ENCODE results near the gene TRNAU1AP. TPM values are rescaled to one million over a fixed set of nuclear protein-coding genes. Genes with fewer than 3 reads are reported as not detected.
"Not testable (repeated sequence)": the region's sequence is repeated elsewhere in the genome, so short reads cannot be mapped to it uniquely, and the experiment has no call there.

The TRNAU1AP gene
- total RNA-seq, 1 donor from 2014 or later = 25.5 TPM

DNA sequence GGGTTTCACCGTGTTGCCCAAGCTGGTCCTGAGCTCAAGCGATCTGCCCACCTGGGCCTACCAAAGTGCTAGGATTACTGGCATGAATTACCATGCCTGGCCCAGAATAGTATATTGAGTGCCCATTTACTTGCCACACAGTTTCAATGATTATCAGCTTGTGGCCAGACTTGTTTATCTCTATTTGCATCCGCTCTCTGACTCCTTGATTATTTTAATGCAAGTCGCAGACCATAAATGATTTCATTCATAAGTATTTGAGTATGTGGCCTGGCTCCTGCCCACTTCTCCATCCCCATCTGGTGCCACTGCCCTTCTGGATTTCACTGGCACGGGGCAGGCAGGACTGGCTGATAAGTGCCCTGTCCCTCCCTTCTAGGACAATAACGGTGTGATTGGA is 18.2 kb upstream of the TRNAU1AP start:
- TF ChIP-seq CTCF (IDR thresholded peaks at IDR 0.05; ENCODE audit: unreplicated experiment) = no peak
- no peak for DNase-seq (ENCODE audit: low spot score in 2 of 2, unreplicated experiment in 2 of 2)
- Mint-ChIP-seq H3K27me3 (ENCODE audit: low read depth) (no peaks in the 10 kb centered on the region), H3K4me3 (no peak overlapping the region), H3K4me1 (no peaks in the 10 kb centered on the region), H3K9me3 (no peaks in the 10 kb centered on the region), H3K36me3 (peaks cover 27% of the 10 kb centered on the region), H3K27ac (no peak overlapping the region)

DNA sequence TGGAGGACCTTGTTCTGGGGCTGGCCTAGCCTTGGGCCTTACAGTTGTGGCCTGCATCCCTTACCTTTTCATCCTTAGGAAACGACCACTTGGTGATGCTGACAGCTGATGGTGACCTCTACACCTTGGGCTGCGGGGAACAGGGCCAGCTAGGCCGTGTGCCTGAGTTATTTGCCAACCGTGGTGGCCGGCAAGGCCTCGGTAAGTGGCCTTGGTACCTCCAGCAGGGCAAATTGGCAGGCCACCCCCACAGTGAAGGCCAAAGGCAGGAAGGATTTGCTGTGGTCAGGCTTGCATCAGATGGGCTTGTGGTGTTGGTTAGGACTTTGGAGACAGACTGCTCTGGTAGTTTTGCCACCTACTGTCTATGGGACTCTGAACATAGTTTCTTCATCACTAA is 17.7 kb upstream of the TRNAU1AP start:
- peaks cover 26% of the 10 kb centered on the region for H3K36me3 Mint-ChIP-seq

DNA sequence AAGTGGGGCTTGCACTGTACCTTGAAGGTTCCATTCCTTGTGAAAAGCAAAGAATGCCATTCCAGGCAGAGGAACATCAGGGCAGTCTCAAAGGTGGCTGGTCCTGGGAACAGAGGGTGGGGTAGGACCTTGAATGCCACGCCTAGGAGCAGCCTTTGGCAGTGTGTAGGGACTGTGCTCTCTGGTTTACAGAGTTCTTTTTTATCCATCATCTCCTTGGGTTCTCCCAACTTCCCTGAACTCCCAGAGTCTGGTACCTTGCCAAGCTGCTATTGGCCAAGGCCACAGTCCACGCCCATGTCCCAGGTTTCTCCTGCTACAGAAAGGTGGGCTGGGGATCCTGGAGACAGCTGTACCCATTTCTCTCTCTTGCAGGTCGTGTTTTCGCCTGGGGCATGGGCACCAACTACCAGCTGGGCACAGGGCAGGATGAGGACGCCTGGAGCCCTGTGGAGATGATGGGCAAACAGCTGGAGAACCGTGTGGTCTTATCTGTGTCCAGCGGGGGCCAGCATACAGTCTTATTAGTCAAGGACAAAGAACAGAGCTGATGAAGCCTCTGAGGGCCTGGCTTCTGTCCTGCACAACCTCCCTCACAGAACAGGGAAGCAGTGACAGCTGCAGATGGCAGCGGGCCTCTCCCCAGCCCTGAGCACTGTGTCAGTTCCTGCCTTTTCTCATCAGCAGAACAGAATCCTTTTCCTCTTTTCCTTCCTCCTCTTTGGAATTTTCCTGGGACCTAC is 15.3 kb upstream of the TRNAU1AP start:
- H3K36me3 Mint-ChIP-seq = peaks cover 12% of the 10 kb centered on the region
- no peak for TF ChIP-seq CTCF (IDR thresholded peaks at IDR 0.05; ENCODE audit: unreplicated experiment)
- H3K4me1 Mint-ChIP-seq = no peaks in the 10 kb centered on the region
- no peak overlapping the region for H3K27ac Mint-ChIP-seq
- no peaks in the 10 kb centered on the region for H3K9me3 Mint-ChIP-seq
- no peak for DNase-seq (ENCODE audit: low spot score in 2 of 2, unreplicated experiment in 2 of 2)
- H3K27me3 Mint-ChIP-seq (ENCODE audit: low read depth) = no peaks in the 10 kb centered on the region
- H3K4me3 Mint-ChIP-seq = no peak overlapping the region

More for the DNA sequence above, 17.7 kb upstream of the TRNAU1AP start:
- no peak overlapping the region for H3K27ac Mint-ChIP-seq
- no peaks in the 10 kb centered on the region for H3K9me3 Mint-ChIP-seq
- no peaks in the 10 kb centered on the region for H3K27me3 Mint-ChIP-seq (ENCODE audit: low read depth)
- no peak for TF ChIP-seq CTCF (IDR thresholded peaks at IDR 0.05; ENCODE audit: unreplicated experiment)
- DNase-seq (ENCODE audit: low spot score in 2 of 2, unreplicated experiment in 2 of 2) = no peak
- no peak overlapping the region for H3K4me3 Mint-ChIP-seq
- H3K4me1 Mint-ChIP-seq = no peaks in the 10 kb centered on the region

GRCh38 chr1:28538286-28538685 is 14.6 kb upstream of the TRNAU1AP start:
- no peak overlapping the region for H3K27ac Mint-ChIP-seq
- no peaks in the 10 kb centered on the region for H3K9me3 Mint-ChIP-seq
- no peak overlapping the region for H3K4me3 Mint-ChIP-seq
- H3K4me1 Mint-ChIP-seq = no peaks in the 10 kb centered on the region
- peaks cover 12% of the 10 kb centered on the region for H3K36me3 Mint-ChIP-seq
- no peak for TF ChIP-seq CTCF (IDR thresholded peaks at IDR 0.05; ENCODE audit: unreplicated experiment)
- no peaks in the 10 kb centered on the region for H3K27me3 Mint-ChIP-seq (ENCODE audit: low read depth)
- no peak for DNase-seq (ENCODE audit: low spot score in 2 of 2, unreplicated experiment in 2 of 2)

- H3K27me3 Mint-ChIP-seq (ENCODE audit: low read depth) = no peaks in the 10 kb centered on the region
- no peak for TF ChIP-seq CTCF (IDR thresholded peaks at IDR 0.05; ENCODE audit: unreplicated experiment)
- no peaks in the 10 kb centered on the region for H3K9me3 Mint-ChIP-seq
- H3K27ac Mint-ChIP-seq = no peak overlapping the region
- H3K4me3 Mint-ChIP-seq = no peak overlapping the region
- peaks cover 6% of the 10 kb centered on the region for H3K36me3 Mint-ChIP-seq
- DNase-seq (ENCODE audit: low spot score in 2 of 2, unreplicated experiment in 2 of 2) = no peak
- no peaks in the 10 kb centered on the region for H3K4me1 Mint-ChIP-seq
Measured at GRCh38 chr1:28540651-28541050, 12.2 kb upstream of the TRNAU1AP start.

- not testable (repeated sequence) for H3K27me3 Mint-ChIP-seq (ENCODE audit: low read depth); H3K9me3 Mint-ChIP-seq; H3K27ac Mint-ChIP-seq
Measured at GRCh38 chr1:28541414-28542015, 11.4 kb upstream of the TRNAU1AP start.

More at GRCh38 chr1:28541414-28542015, 11.4 kb upstream of the TRNAU1AP start:
- DNase-seq (ENCODE audit: low spot score in 2 of 2, unreplicated experiment in 2 of 2); H3K4me3 Mint-ChIP-seq; H3K36me3 Mint-ChIP-seq; H3K4me1 Mint-ChIP-seq: not testable (repeated sequence)
